ENCODE results near the gene FAM47B.

The FAM47B gene

GRCh38 chrX:34942496-34942895, at the start of gene FAM47B:
Gene FAM47B (plus strand): TSS chrX:34942796. CDS start chrX:34942832, 36 bp downstream.
- DNase-seq (ENCODE audit: low spot score), result no peak

GRCh38 chrX:34893741-34894140, 48.9 kb upstream of the FAM47B start:
- DNase-seq (ENCODE audit: low spot score), result no peak

- no peak for DNase-seq (ENCODE audit: low spot score)
Observed at GRCh38 chrX:34900691-34901090, 41.9 kb upstream of the FAM47B start.

GRCh38 chrX:34901761-34902160, 40.8 kb upstream of the FAM47B start:
- peak; percentile 14 for DNase-seq (ENCODE audit: low spot score)

GRCh38 chrX:34903316-34903715, 39.3 kb upstream of the FAM47B start:
- no peak for DNase-seq (ENCODE audit: low spot score)

GRCh38 chrX:34909151-34909550, 33.4 kb upstream of the FAM47B start:
- DNase-seq (ENCODE audit: low spot score), result no peak

GRCh38 chrX:34915463-34916225, 27.0 kb upstream of the FAM47B start:
- no peak for DNase-seq (ENCODE audit: low spot score)

- no peak for DNase-seq (ENCODE audit: low spot score)
Observed at GRCh38 chrX:34917146-34917545, 25.4 kb upstream of the FAM47B start.

GRCh38 chrX:34918091-34918736, 24.4 kb upstream of the FAM47B start:
- peak; percentile 23 for DNase-seq (ENCODE audit: low spot score)

- peak; percentile 29 for DNase-seq (ENCODE audit: low spot score)
Observed at GRCh38 chrX:34918856-34919255, 23.7 kb upstream of the FAM47B start.

GRCh38 chrX:34927866-34928265, 14.7 kb upstream of the FAM47B start:
- DNase-seq (ENCODE audit: low spot score), result no peak

- no peak for DNase-seq (ENCODE audit: low spot score)
Observed at GRCh38 chrX:34943235-34943634, 639 bp downstream of the FAM47B start.

- peak; percentile 39 for DNase-seq (ENCODE audit: low spot score)
Observed at GRCh38 chrX:34956916-34957315, 14.3 kb downstream of the FAM47B start.

- no peak for DNase-seq (ENCODE audit: low spot score)
Observed at GRCh38 chrX:34961662-34962061, 19.1 kb downstream of the FAM47B start.

- DNase-seq (ENCODE audit: low spot score), result no peak
Observed at GRCh38 chrX:34972206-34972605, 29.6 kb downstream of the FAM47B start.

- DNase-seq (ENCODE audit: low spot score), result no peak
Observed at GRCh38 chrX:34978171-34978570, 35.6 kb downstream of the FAM47B start.

- DNase-seq (ENCODE audit: low spot score), result no peak
Observed at GRCh38 chrX:34987646-34988045, 45.0 kb downstream of the FAM47B start.

Data from GM03348 (cell line).